HCT116 (cell line): ENCODE results near the gene HIGD1A.

Experiments
- CEBPB ChIP-seq: IDR thresholded peaks from 2 replicates; pipeline ENCODE4 v1.6.1; 2012; ENCODE audit warnings: low read depth
- EGR1 ChIP-seq: IDR thresholded peaks from 2 replicates; pipeline ENCODE4 v1.6.1; 2012; ENCODE audit warnings: low read depth
- EZH2phosphoT487 ChIP-seq: fragments of 200-600 bp; IDR thresholded peaks from 2 replicates; pipeline ENCODE4 v1.6.1; 2018; ENCODE audit warnings: antibody characterized with exemption, borderline replicate concordance
- JUND ChIP-seq: IDR thresholded peaks from 2 replicates; pipeline ENCODE4 v1.6.1; 2012
- POLR2A ChIP-seq: IDR thresholded peaks from 2 replicates; pipeline ENCODE4 v1.7.0; 2011; ENCODE audit warnings: borderline replicate concordance; ENCODE audit not compliant: insufficient read depth, insufficient read length; ENCODE audit errors: extremely low read depth
- POLR2AphosphoS5 ChIP-seq: IDR thresholded peaks from 2 replicates; pipeline ENCODE4 v1.6.1; 2011; ENCODE audit warnings: mild to moderate bottlenecking, low read depth, low read length, moderate library complexity
- SIN3A ChIP-seq: IDR thresholded peaks from 2 replicates; pipeline ENCODE4 v1.6.1; 2012; ENCODE audit warnings: low read depth
- SP1 ChIP-seq: IDR thresholded peaks from 2 replicates; pipeline ENCODE4 v1.6.1; 2012; ENCODE audit warnings: low read depth
- YY1 ChIP-seq: IDR thresholded peaks from 2 replicates; pipeline ENCODE4 v1.6.1; 2011; ENCODE audit warnings: low read length, low read depth, moderate library complexity, mild to moderate bottlenecking; ENCODE audit not compliant: insufficient replicate concordance; ENCODE audit errors: extremely low read depth
- ZFX ChIP-seq: fragments of 450-650 bp; IDR thresholded peaks from 2 replicates; pipeline ENCODE4 v1.6.1; 2017
- TF ChIP-seq, protein P1 (sequence below), 3 experiments: fragments of 200-600 bp in 1 of 3; sonication (generic) in 1 of 3; IDR thresholded peaks in 2 of 3; conservative IDR thresholded peaks in 1 of 3; 2 replicates each; pipeline ENCODE4 v1.5.1; 2012 to 2017; ENCODE audit warnings: low read depth in 2 of 3, low read length in 2 of 3, antibody characterized with exemption in 1 of 3, borderline replicate concordance in 1 of 3, control low read depth in 1 of 3, mild to moderate bottlenecking in 1 of 3, mixed read lengths in 1 of 3, mixed run types in 1 of 3, moderate library complexity in 1 of 3; ENCODE audit not compliant: insufficient read depth in 1 of 3
- TF ChIP-seq, protein P2 (sequence below): IDR thresholded peaks from 2 replicates; pipeline ENCODE4 v1.6.1; 2012
- TF ChIP-seq, protein P3 (sequence below): IDR thresholded peaks from 2 replicates; pipeline ENCODE4 v1.6.1; 2012; ENCODE audit warnings: low read depth
- TF ChIP-seq, protein P4 (sequence below): IDR thresholded peaks from 2 replicates; pipeline ENCODE4 v1.6.1; 2011; ENCODE audit warnings: mild to moderate bottlenecking, low read length, moderate library complexity; ENCODE audit not compliant: insufficient replicate concordance; ENCODE audit errors: extremely low read depth

DNA sequence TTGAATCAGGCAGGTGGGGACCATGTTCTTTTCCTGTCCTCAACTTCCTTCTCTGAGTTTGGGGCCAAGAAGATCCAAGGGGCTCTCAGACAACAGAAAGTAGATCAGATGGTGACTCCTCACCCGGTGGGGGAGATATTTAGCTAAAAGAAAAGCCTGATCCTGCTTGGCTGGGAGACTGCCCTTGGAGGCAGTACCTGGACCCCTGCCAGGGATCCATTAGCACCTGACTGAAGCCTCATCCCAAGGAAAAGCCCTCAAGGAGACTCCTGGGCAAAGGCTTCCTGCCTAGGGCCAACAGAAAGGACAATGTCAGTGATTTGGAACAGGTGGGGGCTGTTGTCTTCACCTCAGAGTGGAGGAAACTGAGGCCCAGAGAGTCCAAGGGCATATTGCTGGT, 68.2 kb downstream of the HIGD1A start:
- TF ChIP-seq JUND (no peak), POLR2A (no peak), SIN3A (no peak), SP1 (no peak), YY1 (no peak), EGR1 (no peak), POLR2AphosphoS5 (no peak), ZFX (no peak), CEBPB (no peak), EZH2phosphoT487 (no peak)
- TF ChIP-seq, protein P1, sequence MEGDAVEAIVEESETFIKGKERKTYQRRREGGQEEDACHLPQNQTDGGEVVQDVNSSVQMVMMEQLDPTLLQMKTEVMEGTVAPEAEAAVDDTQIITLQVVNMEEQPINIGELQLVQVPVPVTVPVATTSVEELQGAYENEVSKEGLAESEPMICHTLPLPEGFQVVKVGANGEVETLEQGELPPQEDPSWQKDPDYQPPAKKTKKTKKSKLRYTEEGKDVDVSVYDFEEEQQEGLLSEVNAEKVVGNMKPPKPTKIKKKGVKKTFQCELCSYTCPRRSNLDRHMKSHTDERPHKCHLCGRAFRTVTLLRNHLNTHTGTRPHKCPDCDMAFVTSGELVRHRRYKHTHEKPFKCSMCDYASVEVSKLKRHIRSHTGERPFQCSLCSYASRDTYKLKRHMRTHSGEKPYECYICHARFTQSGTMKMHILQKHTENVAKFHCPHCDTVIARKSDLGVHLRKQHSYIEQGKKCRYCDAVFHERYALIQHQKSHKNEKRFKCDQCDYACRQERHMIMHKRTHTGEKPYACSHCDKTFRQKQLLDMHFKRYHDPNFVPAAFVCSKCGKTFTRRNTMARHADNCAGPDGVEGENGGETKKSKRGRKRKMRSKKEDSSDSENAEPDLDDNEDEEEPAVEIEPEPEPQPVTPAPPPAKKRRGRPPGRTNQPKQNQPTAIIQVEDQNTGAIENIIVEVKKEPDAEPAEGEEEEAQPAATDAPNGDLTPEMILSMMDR (IDR thresholded peaks at IDR 0.05 in 2 of 3, conservative IDR thresholded peaks at IDR 0.05 in 1 of 3; ENCODE audit: borderline replicate concordance in 1 of 3, insufficient read depth in 1 of 3, low read depth in 2 of 3, low read length in 2 of 3): no peak
- TF ChIP-seq, protein P2, sequence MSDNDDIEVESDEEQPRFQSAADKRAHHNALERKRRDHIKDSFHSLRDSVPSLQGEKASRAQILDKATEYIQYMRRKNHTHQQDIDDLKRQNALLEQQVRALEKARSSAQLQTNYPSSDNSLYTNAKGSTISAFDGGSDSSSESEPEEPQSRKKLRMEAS: no peak
- TF ChIP-seq, protein P3, sequence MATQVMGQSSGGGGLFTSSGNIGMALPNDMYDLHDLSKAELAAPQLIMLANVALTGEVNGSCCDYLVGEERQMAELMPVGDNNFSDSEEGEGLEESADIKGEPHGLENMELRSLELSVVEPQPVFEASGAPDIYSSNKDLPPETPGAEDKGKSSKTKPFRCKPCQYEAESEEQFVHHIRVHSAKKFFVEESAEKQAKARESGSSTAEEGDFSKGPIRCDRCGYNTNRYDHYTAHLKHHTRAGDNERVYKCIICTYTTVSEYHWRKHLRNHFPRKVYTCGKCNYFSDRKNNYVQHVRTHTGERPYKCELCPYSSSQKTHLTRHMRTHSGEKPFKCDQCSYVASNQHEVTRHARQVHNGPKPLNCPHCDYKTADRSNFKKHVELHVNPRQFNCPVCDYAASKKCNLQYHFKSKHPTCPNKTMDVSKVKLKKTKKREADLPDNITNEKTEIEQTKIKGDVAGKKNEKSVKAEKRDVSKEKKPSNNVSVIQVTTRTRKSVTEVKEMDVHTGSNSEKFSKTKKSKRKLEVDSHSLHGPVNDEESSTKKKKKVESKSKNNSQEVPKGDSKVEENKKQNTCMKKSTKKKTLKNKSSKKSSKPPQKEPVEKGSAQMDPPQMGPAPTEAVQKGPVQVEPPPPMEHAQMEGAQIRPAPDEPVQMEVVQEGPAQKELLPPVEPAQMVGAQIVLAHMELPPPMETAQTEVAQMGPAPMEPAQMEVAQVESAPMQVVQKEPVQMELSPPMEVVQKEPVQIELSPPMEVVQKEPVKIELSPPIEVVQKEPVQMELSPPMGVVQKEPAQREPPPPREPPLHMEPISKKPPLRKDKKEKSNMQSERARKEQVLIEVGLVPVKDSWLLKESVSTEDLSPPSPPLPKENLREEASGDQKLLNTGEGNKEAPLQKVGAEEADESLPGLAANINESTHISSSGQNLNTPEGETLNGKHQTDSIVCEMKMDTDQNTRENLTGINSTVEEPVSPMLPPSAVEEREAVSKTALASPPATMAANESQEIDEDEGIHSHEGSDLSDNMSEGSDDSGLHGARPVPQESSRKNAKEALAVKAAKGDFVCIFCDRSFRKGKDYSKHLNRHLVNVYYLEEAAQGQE: no peak
- TF ChIP-seq, protein P4, sequence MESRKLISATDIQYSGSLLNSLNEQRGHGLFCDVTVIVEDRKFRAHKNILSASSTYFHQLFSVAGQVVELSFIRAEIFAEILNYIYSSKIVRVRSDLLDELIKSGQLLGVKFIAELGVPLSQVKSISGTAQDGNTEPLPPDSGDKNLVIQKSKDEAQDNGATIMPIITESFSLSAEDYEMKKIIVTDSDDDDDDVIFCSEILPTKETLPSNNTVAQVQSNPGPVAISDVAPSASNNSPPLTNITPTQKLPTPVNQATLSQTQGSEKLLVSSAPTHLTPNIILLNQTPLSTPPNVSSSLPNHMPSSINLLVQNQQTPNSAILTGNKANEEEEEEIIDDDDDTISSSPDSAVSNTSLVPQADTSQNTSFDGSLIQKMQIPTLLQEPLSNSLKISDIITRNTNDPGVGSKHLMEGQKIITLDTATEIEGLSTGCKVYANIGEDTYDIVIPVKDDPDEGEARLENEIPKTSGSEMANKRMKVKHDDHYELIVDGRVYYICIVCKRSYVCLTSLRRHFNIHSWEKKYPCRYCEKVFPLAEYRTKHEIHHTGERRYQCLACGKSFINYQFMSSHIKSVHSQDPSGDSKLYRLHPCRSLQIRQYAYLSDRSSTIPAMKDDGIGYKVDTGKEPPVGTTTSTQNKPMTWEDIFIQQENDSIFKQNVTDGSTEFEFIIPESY: no peak
